ENCODE data around the gene IGFBP2.

IGFBP2 gene

DNA sequence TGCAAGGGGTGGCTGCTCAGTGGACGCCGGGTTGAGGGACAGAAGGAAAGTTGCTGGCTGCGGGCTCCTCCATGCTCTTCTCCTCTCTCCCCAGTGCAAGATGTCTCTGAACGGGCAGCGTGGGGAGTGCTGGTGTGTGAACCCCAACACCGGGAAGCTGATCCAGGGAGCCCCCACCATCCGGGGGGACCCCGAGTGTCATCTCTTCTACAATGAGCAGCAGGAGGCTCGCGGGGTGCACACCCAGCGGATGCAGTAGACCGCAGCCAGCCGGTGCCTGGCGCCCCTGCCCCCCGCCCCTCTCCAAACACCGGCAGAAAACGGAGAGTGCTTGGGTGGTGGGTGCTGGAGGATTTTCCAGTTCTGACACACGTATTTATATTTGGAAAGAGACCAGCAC lies 30.6 kb downstream of the IGFBP2 start:
- DNase-seq (ENCODE audit: low read depth): no peak

DNA sequence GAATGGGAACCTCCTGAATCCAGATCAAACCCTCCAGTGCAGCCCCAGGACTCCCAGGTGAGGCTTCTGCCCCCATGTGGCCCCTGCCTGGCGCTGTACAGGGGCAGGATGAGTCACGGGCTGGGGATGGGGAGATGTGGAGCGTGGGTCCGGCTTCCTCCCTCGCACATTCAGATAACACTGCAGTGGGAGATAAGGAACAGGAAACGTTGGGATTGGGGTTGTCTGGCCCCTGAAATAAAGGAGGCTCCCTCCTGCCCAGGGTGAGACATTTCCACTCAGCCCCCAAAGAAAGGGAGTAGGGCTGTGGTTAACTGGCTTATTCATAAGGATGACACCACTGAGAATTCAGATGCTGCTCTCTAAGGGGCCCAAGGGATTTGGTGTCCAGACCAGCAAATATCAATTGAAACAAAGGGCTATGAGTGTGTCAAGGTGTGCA lies 31.4 kb downstream of the IGFBP2 start:
- no peak for DNase-seq (ENCODE audit: low read depth)

DNA sequence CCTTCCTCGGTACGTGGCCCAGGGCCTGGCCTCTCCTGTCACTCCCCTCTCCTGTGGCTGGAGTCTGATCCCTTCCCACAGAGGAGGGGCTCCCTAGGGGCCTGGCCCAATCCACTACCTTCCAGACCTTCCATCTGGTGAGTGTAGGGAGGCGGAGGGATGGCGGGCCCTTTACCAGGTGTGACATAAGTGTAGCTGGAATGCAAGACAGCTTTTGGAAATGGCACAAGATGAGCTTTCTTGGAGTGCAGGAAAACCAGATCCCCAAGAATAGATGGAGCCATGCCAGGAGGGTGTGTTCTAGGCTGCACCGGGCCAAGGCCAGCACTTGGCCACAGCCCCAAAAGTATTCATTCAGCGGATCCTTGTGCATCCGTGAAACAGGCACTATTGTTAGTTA lies 32.0 kb downstream of the IGFBP2 start:
- DNase-seq (ENCODE audit: low read depth): no peak

DNA sequence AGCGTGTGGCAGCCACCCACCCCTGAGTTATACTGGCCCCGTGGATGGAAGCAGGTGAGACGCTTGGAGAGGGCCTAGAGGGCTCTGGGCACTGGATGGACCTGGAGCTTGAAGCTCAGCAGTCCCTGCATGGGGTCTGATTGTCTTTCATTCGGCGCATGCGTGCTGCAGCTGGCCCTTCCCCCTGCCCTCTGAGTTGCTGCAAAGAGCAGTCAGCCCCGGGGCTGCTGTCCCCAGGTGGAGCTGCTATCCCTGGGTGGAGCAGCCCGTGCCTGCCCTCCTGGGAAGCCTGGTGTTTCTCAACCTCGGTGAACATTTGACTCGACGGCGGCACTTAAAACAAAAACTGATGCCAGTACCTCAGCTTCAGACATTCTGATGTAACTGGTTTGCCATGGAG lies 32.5 kb downstream of the IGFBP2 start:
- no peak for DNase-seq (ENCODE audit: low read depth)

DNA sequence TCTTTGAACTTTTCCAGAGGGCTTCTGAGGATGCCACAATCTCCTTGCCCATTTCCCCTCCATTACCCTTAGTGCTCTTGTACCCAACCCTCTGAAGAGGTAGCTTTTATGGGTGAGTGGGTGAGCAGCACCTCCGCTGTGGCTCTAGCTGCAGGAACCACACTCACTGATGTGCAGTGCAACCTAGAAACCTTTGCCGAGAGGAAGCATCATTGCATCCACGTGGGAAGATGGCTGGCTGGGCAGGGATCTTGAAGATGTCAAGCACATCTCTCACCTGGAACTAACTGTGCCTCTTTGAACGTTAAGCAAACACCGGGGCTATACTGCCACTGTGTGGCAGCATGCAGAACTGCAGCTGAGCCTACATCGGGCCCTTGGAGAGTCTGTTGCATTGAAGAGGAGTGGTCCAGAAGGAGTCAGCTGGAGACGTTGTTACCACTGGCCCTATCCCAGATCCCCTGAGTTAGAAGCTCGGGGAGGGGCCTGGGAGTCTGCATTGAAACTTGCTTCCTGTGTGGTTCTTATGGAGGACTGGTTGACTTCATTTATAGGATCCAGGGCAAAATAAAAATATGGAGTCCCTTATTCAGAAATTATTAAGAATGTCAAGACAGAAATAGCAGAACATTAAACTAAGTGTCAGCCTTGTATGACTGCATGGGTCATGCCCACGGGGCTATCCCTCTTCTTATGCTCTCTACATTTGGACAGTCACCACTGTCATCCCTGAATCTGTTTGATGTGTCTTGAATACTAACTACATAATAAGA lies 33.4 kb downstream of the IGFBP2 start:
- DNase-seq (ENCODE audit: low read depth): peak; percentile 39

DNA sequence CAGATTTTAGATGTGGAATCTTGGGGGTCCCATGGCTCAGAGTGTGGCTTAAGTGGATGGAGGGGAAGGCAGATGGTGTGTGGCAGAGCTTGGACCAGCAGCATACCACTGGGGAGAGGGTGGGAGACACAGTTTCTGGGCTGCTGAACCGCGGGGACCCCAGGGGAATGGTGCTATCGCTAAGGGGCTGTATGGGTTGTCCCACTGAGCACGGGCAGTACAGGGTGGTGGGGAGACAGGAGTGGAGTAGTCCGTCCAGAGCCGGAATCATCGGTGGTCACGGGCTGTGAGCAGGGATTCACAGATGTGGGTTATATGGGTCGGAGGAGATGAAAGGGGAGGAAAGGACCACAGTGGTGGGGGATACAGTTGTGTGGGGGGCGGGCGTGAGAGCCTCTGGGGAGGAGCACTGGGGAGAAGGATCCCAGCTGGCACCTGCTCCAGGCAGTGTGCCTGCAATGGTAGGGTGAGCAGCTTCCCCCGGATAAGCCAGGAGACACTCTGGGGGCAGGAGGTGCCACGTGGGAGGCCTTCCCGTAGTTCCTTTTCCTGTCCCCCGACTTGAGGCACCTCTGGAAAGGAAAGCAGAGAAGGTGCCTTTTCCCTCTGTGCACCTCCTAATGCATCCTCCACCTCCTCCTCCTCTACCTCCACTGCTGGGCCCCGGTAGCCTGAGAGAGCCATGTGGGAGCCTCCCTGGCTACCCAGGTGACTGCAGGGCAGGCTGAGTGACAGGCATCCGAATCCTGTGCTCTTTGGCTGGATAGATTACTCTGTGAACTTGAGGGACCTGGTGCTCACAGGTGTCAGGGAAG lies 37.3 kb downstream of the IGFBP2 start:
- DNase-seq (ENCODE audit: low read depth): no peak

DNA sequence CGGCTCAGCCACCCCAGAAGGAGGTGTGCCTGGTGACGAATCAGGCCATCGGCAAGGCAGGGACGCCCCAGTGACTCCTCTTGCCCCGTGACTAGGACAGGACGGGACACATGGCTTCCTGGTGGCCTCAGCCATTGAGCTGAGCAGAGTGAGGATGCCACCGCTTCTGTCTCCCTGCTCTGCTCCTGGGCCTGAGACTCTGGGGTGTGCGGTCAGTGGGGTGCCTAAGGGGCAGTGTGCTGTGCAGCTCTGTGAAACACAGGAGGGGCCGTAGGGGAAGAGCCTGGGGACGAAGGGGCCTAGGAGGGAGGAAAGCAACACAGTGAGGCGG lies 37.8 kb downstream of the IGFBP2 start:
- no peak for DNase-seq (ENCODE audit: low read depth)

DNA sequence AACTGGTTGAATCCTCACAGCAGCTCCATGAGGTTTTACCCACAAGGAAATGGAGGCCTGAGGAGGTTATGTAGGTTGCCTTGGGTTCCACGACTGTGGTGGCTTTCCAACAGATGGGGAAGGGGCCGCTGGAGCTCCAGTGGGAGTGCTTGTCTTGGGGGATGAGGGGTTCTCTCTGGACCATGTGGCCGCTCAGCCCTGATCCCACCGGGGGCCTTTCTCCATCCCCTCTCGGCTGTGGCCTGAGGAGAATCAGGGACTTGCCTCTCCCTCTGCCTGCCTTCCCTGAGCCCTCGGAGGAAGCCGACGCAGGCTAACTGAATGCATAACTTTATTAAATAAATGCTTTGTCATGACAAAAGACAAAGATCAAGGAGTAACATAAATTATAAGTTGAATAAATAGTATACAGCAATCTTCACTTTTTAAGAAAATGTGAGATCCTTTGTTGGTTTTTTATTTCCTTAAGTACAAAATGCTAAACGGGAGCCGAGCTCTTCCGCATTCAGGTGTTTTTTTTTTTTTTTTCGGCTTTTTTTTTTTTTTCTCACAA lies 38.6 kb downstream of the IGFBP2 start:
- DNase-seq (ENCODE audit: low read depth): no peak

DNA sequence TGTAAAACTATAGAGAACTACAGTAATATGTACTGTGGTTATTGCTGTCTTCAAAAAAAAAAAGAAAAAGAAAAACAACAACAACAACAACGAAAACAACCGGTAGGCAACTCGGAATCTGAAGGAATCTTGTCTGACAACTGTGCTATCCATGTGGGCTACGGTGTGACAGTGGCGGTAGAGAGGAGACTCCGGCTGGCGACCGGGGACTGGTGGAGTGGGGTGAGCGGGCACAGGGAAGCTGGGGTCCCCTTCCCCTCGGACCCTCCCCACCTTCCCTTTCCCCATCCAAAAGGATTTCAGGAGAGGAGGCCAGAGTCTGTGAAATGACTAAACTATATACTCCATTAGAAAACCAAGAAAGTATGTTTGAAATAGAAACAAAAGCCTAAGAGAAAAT lies 39.2 kb downstream of the IGFBP2 start:
- no peak for DNase-seq (ENCODE audit: low read depth)

DNA sequence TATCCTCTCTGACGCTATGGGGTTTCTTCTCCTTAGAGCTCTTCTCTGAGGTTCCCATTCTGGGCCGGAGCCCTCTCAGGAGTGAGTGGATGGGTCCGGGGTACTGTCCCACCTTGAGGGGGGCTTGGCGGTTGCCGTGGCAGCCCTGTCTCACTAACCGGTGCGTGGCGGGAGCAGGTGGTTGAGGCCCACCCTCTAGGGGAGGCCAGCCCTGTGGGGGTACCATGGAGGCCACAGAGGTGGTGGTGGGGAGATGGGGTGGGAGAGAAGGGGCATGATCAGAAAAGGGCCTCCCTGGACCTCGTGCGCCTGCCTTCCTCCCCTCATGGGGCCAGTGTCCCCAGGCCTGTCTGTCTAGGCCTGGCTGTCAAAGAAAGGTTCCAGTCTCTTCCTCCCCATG lies 39.8 kb downstream of the IGFBP2 start:
- DNase-seq (ENCODE audit: low read depth): no peak

DNA sequence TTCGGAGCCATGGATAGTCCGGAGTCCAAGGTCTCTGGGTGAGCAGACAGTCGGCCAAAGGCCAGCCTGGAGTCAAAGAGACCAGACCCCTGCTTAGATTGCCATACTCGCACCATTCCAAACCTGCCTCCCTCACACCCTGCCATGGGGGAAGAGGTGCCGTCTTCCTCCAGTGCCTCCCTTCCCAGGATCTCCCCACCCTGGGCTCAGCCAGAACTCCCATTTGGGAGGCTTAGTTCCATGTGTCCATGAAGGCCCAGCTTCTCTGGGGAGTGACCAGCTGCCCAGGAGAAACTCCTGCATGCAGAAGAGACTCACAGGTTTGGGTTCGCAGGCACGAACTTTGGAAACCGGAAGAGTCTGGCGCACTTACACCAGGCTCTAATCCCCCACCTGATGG lies 40.4 kb downstream of the IGFBP2 start:
- no peak for DNase-seq (ENCODE audit: low read depth)

DNA sequence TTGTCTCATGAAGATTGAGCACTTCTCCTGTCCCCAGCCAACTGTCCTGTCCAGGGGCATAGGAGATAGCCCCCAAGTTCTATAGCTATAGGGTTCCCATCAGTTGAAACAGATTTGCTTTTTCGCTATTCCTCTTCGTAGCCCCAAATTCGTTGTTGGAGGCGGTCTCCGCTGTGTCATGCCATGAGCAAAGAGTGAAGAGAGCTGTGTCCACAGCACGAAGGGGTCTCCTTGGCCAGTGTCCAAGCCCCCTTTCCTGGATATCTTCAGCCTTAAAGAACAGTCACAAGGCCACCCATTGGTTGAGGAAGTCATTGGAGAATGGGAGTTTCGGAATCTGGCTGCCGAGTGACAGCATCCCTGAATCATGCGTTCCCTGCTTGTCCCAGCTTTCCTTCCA lies 41.2 kb downstream of the IGFBP2 start:
- no peak for DNase-seq (ENCODE audit: low read depth)

DNA sequence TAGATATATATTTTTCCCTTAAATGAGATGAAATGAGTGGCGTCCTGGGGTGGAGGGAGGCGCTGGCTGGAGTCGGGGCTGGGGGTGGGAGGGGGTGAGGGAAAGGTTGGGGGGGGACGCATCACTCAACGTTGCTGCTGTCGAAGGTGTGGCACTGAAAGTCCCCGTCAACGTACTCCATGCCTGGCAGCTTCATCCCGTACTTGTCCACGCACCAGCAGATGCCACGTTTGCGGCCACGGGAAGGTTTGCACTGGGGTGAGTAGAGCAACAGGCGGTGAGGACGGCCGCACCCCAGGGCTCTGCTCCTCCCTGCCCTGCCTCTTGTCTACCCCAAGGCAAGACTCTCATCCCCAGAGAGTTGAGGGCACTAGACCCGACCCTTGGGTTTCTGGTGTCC lies 43.4 kb downstream of the IGFBP2 start:
- no peak for DNase-seq (ENCODE audit: low read depth)

DNA sequence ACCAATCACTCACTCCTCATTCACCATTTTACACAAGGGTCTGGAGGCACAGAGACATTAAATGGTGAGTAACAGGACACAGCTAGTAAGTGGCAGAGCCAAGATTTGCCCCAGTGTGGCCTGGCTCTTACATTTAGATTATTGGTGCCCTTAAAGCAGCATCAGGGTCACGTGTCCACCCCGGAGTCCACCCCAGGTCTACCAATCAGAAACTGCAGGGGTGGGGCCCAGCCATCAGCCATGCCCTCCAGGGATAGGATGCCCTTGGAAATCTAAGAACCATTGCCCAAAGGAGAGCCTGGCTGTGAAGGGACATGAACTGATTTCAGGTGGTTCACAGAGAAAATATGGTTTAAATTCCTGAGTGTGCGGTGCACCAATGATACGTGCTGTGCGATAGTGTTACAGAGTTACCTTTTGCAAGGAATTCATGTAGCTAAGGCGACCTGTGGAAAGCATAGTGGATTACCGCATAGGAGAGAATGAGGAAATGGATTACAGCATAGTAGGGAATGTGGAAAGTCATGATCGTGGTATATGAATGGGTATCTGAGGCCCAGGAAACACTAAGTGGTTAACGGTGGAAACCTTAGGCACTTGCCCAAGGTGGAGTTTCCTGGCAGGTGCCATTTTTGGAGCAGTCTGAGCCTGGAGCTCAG lies 44.3 kb downstream of the IGFBP2 start:
- DNase-seq (ENCODE audit: low read depth): no peak

DNA sequence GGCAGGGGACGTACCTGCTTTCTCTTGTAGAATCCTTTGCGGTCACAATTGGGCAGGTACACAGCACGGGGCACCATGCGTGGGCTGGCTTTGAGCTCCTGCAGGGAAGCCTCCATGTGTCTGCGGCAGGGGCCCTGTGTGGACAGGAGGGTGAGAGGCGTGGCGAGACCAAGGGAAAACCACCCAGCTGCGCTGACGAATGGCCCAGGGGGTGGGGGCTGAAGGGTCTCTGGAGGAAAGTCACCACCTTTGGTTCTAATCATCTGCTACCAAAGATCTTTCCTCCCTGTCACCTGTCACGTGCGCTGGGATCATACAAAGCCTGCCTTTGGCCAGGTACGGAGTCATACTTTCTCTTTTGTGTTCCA lies 44.9 kb downstream of the IGFBP2 start:
- DNase-seq (ENCODE audit: low read depth): no peak

DNA sequence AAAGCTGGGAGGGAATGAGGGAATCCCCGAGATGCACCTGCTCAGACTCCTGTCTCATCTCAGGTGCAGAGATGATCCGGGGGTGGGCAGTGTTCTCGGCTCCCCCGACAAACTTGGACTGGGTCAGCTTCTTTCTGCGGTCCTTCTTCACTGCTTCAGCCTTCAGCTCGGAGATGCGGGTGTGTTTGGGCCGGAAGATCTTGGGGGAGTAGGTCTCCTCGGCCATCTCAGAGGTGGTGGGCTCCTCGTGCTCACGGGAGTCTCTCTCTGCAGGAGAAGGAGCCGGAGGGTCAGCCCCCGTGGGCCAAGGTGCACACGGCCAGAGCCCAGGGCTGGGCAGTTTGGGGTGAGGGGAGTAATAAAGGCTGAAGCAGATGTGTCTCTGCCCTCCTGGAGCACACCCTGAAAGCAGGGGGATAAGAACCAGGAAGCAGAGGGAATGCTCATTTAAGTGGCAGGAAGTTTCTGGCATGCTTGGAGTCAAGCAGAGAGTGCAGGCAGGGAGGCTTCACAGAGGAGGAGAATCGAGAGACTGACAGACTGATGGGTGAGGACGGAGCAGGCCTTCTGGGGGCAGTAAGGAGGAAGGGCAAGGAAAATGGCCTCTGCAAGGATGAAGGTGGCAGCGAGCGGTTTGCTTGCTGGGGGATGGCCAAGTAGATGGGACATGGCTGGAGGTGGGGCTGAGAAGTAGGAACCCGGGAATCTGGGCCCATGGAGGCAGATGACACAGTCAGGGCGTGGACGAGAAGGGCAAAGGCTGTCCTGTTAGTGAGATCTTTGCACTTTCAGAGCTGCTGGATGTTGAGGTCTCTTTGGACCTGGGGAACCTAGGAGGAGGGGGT lies 45.8 kb downstream of the IGFBP2 start:
- DNase-seq (ENCODE audit: low read depth): no peak

DNA sequence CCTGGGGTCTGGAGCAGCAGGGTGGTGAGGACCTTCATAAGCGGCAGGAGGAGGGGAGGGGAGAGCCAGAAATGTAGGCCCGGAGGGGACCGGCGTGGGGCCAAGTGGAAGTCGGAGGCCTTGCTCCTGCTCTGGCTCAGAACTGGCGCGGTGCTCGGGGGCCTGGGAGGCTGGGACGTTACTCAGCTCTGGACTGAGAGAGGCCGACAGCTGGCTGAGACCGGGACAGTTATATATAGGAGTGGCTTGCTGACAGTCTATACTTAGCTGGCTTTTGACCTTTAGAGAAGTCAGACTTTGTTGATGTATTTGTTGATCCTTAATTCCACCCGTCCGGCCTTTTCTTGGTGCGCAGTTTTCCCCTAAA lies 46.4 kb downstream of the IGFBP2 start:
- DNase-seq (ENCODE audit: low read depth): no peak

DNA sequence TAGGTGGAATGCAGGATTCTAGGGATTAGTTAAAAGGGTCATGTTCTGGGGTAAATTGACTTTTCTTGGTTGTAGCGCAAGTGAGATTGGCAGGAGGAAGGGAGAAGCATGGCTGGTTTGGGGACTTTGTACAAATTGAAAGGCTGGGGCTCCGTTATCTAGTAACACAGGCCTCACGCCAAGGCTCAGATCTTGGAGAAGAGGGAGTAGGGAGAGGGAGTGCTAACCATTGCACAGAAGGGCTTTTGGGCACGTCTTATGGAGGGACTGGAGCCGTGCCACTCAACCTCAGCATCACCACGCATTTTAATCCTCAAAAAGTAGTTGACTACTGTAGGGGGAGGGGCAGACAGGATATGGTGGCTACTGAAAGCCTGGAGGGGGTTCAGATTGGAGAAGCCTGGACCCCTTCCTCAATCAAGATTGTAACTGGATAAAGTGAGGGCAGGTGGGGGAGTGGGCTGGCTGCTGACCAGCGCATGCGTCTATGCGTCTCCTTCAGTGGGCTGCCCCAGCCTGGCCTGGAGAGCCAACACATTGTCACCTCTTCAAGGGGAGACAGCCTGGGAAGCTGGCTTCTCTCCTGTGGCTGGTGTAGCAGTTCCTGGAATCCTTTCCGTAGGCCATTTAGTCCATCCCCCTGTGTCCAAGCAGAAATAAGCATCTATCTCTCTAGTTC lies 47.9 kb downstream of the IGFBP2 start:
- DNase-seq (ENCODE audit: low read depth): no peak

DNA sequence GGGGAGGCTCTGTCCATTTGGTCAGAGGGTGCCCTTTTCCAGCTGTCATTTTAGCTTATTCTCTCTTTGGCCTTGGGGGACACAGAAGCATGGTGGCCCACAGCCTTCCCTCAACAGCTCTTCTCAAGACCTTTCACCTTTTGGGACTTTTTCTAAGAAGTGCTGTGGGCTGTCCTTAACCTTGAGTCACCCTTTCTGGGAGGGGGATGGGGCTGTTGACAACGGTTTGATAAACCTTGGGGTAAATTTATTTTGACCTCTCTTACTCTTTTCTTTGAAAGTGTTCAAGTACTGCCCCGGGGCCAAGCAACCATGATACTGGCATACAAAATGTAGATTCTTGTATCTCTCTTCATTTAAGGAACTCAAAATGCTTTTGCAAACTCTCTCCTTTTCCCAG lies 48.5 kb downstream of the IGFBP2 start:
- no peak for DNase-seq (ENCODE audit: low read depth)

DNA sequence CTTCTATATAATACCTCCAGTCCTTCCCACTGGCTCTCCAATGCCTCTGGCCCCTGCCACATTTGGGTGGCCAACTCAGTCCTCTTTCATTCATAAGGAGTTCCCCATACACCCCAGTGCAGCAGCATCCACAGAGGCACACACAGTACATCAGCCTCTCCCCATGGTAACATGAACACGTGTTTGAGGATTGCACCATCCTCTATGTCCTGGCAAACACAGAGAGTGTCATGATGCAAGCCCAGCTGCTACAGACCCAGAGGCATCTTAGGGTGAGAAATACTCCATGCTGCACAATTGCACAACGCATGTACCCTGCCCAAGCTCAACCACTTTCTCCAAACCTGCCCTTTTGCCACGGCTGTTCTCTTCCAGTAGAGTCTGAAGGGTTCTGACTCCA lies 50.6 kb downstream of the IGFBP2 start:
- DNase-seq (ENCODE audit: low read depth): no peak

DNA sequence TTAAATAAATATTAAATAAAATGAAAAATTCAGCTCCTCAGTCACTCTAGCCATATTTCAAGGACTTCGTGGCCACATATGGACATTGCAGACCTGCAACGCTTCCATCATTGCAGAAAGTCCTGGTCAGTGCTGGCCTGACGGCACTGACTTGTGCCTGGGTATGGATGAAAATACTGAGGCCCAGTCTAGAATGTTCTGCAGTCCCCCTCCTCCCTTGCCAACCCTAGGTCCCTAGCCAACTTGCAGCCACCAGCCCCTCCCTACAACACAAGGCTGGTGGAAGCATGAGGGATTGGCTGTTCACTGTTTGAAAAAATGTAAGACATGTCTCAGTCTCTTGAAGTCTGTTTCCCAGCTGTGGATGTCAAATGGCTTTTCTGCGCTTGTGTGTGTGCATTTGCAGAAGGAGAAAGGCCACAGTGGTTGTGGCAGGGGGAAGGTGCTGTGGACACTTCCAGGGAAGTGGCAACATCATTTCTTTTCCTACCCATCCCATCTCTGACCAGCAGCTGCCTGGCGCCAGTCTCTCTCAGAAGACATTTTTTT lies 52.2 kb downstream of the IGFBP2 start:
- DNase-seq (ENCODE audit: low read depth): no peak
